HG02642 (cell line): ENCODE measurements around the gene NRL.
A peak's percentile ranks its signal among the peaks of the same experiment; 100 is the strongest.
"Not testable (repeated sequence)": the region's sequence is repeated elsewhere in the genome, so short reads cannot be mapped to it uniquely, and the experiment has no call there.

Source experiments
- ATAC-seq: cut with Tn5 transposase; IDR thresholded peaks from one replicate; pipeline ENCODE4 v1.9.1; 2021; ENCODE audit warnings: mild to moderate bottlenecking; ENCODE audit not compliant: unreplicated experiment, poor library complexity

NRL gene

DNA sequence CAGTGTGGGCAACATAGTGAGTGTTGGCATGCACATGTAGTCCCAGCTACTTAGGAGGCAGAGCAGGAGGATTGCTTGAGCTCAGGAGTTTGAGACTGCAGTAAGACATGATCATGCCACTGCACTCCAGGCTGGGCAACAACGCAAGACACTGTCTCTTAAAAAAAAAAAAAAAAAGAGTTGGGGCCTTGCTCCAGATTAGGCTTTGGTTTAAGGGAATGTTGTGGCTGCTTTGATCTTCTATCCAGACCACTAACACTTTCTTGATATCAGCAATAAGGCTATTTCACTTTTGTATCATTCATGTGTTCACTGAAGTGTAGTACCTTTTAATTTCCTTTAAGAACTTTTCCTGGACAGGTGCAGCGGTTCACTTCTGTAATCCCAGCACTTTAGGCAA, 12.9 kb upstream of the NRL start:
- no peak for ATAC-seq

DNA sequence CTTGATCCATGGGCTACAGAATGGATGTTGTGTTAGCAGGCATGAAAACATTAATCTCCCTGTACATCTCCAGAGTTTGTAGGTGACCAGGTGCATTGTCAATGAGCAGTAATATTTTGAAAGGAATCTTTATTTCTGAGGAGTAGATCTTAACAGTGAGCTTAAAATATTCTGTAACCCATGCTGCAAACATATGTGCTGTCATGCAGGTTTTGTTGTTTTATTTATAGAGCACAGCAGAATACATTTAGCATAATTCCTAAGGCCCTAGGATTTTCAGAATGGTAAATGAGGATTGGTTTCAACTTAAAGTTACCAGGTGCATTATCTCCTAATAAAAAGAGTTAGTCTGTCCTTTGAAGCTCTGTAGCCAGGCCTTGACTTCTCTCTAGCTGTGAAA, 12.2 kb upstream of the NRL start:
- ATAC-seq: no peak

DNA sequence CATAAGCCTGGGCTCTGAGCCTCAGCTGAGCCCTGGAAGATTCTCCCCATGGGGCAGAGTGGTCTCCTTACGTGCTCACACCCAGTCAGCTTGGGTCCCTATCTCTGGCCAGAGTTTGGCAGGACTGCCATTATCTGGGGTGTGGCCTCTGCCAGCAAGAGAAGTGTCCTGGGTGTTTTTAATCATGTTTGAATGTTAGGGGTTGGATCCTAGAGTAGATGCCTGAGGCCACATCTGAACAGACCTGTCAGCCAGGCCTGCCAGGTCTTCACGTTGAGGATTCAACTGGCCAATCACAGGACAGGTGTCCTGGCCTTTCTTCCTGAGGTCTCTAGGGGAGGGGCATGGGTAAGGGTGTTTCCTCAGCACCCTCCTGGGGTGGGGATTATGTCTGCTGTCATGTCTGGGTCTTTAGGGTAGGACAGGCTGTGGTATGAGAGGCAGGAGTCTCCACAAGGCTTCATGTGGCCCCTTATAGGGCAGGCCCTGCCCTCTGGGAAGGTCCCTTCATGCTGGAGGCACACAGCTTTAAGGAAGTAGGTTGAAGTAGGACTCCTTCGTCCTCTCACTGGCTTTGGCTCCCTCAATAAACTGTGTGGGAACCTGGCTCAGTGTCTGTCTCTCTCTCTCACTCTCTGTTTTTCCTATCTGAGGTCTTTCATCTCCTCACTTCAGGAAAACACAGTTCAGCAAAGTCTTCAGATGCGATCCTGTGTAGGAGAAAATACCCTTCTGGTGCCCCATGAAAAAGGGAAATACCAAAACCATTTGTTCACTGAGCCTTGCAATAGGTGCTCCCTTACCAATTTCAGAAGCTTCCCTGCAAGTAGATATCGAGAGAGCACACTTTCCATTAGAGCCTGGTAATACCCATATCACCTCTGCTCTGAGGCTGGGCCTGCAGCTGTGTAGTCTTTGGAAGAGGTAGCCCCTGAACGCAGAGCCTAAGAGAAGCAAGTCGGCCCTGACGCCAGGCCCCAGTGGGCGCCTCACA, 9.0 kb upstream of the NRL start:
- peak; percentile 67 for ATAC-seq

DNA sequence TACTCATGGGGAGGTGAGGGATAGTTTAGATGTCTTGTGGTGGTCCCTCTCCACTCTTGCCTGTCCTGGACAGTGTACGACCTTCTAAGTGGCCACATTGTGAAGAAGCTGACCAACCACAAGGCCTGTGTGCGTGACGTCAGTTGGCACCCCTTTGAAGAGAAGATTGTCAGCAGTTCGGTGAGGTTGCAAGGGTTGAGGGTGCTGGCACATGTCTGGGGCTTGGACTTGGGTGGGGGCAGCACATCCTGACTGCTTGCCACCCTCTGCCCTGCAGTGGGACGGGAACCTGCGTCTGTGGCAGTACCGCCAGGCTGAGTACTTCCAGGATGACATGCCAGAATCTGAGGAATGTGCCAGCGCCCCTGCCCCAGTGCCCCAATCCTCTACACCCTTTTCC, 8.1 kb upstream of the NRL start:
- no peak for ATAC-seq

DNA sequence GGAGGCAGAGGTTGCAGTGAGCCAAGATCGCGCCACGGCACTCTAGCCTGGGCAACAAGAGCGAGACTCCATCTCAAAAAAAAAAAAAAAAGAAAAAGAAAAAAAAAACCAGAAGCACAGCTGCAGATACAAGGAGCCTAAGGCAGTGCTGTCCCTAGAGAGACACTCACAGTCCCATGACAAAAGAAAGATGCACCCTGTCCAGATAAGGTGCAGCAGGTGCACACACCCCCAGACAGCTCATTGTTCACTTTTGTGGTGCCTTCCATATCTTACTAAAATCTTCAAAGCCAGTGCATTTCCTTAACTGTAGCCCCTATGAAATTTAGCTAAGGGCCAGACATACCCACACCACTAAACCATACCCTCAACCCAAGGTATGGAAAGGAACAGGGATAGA, 7.7 kb upstream of the NRL start:
- ATAC-seq: no peak

DNA sequence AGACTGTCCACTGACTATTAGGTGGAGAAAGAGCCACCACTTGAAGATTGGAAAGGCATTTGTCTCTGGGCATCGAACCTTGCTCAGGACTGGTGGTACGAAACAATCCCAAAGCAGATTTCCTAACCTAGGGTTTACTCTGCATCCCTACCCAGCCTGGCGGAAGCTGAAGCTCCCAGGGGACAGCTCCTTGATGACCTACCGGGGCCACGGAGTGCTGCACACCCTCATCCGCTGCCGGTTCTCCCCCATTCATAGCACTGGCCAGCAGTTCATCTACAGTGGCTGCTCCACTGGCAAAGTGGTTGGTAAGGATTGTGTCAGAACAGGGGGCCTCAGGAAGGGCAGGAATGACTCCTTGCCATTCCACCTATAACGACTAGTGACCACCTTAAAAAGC, 6.5 kb upstream of the NRL start:
- ATAC-seq: no peak

DNA sequence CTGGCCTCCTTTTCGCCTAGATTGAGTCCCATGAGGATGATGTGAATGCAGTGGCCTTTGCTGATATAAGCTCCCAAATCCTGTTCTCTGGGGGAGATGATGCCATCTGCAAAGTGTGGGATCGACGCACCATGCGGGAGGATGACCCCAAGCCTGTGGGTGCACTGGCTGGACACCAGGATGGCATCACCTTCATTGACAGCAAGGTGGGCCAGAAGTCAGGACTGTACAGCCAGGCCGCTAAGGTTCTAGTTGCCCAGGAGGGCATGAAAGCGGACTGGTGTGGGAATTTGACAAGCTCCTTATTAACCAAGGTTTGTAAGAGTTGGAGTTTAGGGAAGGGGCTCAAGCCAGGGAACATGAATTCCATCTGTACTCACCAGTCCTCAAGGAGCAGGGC, 4.9 kb upstream of the NRL start:
- no peak for ATAC-seq

DNA sequence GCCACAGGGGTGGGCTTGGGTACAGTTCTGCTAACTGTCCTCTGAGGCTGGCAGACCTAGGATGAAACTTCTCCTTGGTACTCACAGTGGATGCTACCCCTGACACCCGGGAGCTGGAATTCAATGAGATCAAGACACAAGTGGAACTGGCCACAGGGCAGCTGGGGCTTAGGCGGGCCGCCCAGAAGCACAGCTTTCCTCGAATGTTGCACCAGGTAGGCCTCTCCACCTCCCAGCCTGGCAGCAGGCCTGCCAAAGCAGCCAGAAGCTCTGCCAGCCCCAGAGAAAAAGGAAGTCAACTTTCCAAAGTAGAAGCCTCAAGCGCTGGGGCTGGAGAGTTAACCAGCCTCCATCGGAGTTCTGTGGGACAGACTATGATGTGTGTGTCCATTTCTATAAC, 2.4 kb upstream of the NRL start:
- no peak for ATAC-seq

DNA sequence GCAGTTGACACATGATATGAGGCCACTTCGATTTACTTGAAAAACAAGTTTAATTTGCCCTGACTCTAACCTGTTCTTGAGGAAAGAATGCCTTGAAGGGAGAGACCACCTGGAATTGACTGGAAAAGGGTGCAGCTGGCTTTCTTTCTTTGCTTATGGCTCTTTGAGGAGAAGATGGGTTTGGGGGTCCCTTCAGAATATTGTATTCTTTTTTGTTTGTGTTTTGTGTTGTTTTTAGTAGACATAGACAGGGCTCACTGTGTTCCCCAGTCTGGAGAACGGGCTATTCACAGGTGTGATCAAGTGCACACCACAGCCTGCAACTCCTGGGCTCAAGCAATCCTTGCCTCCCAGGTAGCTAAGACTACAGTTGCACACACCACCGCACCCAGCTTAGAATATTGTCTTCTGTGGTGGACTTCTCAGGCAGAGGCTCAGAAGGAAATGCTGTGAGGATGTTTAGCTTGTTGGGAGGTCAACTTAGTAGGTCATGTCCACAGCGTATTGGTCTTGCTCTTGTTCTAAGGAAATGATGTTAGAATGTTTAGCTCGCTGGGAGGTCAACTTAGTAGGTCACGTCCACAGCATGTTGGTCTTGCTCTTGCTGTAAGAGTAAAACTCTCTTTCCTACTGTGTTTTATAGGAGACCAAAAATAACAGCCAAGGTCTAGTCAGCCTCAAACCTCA, 1.5 kb upstream of the NRL start:
- no peak for ATAC-seq

DNA sequence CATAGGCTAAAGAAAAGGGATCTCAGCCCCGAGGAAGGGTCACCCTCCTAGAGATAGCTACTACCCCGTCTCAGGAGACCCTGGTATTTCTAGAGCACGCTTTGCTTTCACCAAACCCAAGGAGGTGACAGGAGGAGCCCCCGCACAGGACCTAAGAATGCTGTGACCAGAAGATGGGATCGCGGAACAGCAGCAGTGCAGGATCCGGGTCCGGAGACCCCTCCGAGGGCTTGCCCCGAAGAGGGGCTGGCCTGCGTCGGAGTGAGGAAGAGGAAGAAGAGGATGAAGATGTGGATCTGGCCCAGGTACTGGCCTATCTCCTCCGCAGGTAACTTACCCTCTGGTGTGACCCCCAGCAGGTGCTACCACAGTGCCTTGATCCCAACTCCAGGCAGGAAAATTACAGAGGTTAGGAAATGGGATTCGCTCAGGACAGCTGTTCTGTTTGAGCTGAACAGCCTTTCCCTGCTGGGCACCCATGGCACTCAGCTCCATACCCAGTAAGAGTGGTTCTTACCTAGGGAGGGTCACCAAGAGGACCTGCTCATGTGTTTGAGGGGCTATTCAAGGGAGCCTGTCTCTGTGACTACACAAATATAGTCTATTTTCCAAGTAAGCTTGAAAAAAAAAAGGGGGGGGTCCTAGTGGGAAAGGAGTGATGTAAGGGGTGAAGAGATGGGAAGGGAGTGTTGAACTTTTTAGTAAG, 826 bp upstream of the NRL start:
- no peak for ATAC-seq

DNA sequence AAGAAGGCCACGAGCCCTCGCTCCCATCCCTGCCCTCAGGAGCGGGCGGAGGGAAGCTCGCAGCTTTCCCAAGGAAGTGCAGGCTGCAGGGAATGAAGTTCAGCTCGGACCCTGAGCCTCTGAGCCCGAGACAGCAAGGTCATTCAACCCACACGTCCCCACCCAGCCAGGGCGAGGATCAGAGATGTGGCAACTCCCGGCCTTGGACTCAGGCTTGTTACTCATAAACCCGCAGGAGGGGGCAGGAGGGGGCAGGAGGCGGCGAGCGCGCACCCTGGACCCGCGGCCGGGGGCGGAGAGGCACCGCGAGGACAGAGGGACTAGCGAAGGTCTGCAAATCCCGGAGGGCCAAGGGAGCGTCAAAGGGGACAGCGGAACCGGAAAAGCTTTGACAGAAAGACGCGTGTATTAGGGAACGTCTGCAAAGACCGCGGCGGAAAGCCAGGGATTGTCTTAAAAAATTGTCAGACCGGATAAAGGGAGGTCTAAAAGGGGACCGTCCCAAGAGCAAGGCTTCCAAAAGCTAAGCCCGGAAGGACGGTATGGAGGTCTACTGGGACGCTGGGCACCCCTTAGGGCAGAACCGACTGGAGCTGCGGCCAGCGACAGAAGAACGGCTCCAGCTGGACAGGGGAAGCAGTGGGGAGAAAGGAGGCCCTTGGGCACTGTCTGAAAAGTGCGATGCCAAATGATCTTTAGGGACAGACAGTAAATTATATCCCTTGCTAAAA, 783 bp downstream of the NRL start:
- ATAC-seq: peak; percentile 29

DNA sequence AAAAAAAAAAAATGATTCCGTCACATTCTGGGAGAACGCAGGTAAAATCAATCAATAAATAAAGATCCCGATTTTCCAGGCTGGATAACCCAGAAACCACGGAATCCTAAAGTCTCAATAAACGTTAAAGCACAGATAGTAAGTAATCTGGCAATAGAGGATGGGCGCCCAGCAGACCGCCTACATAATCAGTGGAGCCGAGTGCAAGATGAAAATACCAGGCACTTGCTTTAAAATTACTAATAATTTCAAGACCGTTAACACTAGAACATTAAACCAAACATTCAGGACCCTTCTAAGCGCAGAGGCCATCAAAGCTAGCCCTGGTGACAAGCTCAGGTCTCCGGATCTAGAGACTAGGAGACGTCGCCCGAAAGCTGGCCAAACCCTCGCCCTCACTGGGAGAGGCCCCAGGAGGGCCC, 1.4 kb downstream of the NRL start:
- no peak for ATAC-seq

DNA sequence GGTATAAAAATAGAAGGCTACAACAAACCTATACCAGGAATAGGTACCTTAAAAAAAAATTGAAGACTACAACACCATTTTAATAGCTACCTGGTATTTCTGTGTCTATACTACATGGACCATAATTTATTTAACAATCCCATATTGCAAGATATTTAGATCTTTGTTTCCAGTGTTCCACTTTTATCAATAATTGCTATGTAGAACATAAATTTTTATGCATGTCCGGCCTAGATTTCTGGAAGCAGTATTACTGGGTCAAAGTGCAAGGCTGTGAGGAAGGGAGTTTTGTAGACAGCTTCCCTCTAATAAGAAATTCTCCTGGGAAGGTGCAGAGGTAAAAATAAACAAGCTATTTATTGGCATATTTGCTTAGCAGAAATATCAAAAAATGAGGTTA, 4.2 kb downstream of the NRL start:
- no peak for ATAC-seq

DNA sequence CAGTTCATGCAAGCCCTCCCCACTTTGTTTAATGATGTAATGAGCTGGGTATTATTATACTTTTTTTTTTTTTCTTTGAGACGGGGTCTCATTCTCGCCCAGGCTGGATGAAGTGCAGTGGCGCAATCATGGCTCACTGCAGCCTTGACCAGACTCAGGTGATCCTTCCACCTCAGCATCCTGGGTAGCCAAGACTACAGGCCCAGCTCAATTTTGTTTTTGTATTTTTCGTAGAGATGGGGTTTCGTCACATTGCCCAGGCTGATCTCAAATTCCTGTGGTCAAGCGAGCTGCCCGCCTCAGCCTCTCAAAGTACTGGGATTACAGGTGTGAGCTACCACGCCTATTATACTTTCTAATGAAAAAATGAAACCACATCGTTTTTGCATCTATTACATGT, 4.7 kb downstream of the NRL start:
- no peak for ATAC-seq

DNA sequence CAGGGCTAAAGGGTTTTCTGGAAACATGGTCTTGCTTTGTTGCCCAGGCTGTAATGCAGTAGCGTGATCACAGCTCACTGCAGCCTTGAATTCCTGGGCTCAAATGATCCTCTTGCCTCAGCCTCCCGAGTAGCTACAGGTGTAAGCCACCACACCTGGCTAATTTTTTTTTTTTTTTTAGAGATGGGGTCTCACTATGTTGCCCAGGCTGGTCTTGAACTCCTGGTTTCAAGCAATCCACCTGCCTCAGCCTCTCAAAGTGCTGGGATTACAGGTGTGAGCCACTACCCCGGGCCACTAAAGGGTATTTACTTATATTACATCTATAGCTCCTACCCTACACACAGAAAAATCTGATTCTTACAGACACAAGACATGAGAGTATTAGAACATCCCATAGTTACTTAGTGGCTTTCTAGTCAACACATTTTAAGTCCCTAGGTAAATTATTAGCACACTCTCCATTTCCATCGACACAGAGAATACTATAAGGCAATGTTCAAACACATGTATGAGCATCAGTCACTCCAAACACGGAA, 6.3 kb downstream of the NRL start:
- peak; percentile 24 for ATAC-seq

DNA sequence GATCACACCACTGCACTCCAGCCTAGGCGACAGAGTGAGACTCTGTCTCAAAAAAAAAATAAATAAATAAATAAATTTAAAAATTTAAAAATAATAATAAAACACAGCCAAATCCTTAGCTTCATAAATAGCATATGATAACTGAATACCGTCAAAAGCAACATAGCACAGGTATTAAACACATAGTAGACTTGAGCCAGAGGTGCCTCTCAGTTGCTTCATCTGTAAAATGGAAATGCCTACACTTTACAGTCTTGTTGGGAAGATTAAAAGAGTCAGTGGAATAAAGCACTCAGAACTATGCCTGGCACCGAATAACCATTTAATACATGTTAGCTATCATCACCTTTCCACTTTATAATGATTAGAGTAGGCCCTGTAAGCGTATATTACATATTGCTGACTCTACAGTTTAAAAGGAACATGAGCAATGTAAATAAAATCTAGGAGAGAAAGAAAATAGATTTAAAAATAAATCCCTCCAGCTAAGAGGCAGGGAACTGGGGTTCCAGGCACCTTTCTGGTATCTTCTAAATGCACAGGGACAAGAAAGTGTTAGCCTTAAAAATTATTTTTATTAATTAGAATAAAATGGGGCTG, 8.0 kb downstream of the NRL start:
- ATAC-seq: no peak

DNA sequence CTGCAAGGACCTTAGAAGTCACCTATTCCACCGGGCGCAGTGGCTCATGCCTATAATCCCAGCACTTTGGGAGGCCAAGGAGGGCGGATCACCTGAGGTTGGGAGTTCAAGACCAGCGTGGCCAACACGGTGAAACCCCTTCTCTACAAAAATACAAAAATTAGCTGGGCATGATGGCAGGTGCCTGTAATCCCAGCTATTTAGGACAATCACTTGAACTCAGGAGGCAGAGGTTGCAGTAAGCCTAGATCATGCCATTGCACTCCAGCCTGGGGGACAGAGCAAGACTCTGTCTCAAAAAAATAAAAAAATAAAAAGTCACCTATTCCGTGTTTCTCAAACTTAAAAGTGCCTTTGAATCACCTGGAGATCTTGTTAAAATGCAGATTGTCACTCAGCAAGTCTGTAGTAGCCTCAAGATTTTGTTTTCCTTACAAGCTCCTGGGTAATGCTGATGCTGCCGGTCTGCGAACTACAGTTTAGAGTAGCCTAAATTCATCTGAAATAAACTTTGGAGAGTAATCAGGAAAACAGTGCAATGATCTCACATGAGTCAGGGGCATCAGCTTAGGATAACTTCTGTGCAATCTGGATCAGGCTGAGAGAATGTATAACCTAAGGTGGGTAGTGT, 9.0 kb downstream of the NRL start:
- not testable (repeated sequence) for ATAC-seq

DNA sequence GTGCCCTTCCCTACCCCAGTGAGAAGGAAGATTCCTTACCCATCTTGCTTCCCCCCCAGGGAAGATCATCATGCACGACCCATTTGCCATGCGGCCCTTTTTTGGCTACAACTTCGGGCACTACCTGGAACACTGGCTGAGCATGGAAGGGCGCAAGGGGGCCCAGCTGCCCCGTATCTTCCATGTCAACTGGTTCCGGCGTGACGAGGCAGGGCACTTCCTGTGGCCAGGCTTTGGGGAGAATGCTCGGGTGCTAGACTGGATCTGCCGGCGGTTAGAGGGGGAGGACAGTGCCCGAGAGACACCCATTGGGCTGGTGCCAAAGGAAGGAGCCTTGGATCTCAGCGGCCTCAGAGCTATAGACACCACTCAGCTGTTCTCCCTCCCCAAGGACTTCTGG, 11.3 kb downstream of the NRL start:
- no peak for ATAC-seq

DNA sequence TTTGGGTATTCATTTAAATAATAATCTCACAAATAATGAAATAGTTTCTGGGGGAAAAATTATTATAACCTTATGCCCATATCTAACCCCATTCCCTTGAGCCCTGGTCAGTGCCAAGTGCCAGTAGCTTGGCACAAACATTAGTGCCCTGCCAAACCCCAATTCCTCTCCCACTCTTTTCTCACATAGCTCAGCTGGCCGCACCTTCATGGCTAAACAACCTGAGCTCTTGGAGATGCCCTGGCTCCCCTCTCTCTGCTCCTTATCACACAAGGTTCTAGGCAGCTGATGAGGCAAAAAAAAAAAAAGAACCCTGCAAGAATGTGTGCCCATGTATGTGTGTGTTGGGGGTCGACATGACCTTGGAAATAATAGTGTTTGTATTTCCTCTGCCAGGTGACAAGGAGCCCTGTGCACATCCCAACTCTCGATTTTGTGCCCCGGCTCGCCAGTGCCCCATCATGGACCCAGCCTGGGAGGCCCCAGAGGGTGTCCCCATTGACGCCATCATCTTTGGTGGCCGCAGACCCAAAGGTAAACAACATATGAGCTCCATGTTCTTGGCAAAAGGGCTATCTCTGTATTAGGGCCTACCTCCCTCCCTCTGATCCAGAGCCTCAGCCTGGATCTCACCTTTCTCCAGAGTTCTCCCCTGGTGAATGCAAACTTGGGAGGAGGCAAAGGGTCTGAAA, 12.2 kb downstream of the NRL start:
- no peak for ATAC-seq
